H9 (cell line): ENCODE results near the gene AMOTL1. TPM values are rescaled to one million over a fixed set of nuclear protein-coding genes. Genes with fewer than 3 reads are reported as not detected.

Experiments used
- DNase-seq: peaks from one replicate; pipeline ENCODE4 v3.0.0-alpha.2; 2017
- H2AFZ ChIP-seq: one replicate; pipeline ENCODE4 v1.6.1; 2013; ENCODE audit warnings: mild to moderate bottlenecking, low read length, control low read depth, moderate library complexity
- H2AK5ac ChIP-seq: 2 replicates; pipeline ENCODE4 v1.6.1; 2013; ENCODE audit warnings: low read length, control low read depth, mixed read lengths; ENCODE audit not compliant: insufficient read length
- H2BK120ac ChIP-seq: one replicate; pipeline ENCODE4 v1.6.1; 2013; ENCODE audit warnings: low read depth, mild to moderate bottlenecking, low read length, control low read depth, inconsistent platforms; ENCODE audit not compliant: poor library complexity, severe bottlenecking
- H2BK12ac ChIP-seq: 2 replicates; pipeline ENCODE4 v1.6.1; 2013; ENCODE audit warnings: low read length, control low read depth, mixed read lengths, low read depth; ENCODE audit not compliant: insufficient read length
- H2BK15ac ChIP-seq: 2 replicates; pipeline ENCODE4 v1.6.1; 2013; ENCODE audit warnings: low read depth, low read length, control low read depth
- H2BK20ac ChIP-seq: one replicate; pipeline ENCODE4 v1.6.1; 2013; ENCODE audit warnings: low read depth, mild to moderate bottlenecking, low read length, control low read depth, inconsistent platforms; ENCODE audit not compliant: poor library complexity, severe bottlenecking
- H2BK5ac ChIP-seq: 2 replicates; pipeline ENCODE4 v1.6.1; 2013; ENCODE audit warnings: low read length, control low read depth, mixed read lengths; ENCODE audit not compliant: insufficient read length
- H3K14ac ChIP-seq: 2 replicates; pipeline ENCODE4 v1.6.1; 2013; ENCODE audit warnings: low read length, control low read depth; ENCODE audit not compliant: insufficient read depth
- H3K18ac ChIP-seq: 2 replicates; pipeline ENCODE4 v1.6.1; 2013; ENCODE audit warnings: low read depth, mild to moderate bottlenecking, mixed read lengths, low read length, control low read depth; ENCODE audit not compliant: insufficient read length
- H3K23ac ChIP-seq: 2 replicates; pipeline ENCODE4 v1.6.1; 2013; ENCODE audit warnings: low read length, control low read depth, mixed read lengths, low read depth; ENCODE audit not compliant: insufficient read length
- H3K23me2 ChIP-seq: 2 replicates; pipeline ENCODE4 v1.6.1; 2013; ENCODE audit warnings: low read depth, mild to moderate bottlenecking, mixed read lengths, low read length, control low read depth; ENCODE audit not compliant: insufficient read length, poor library complexity, severe bottlenecking
- H3K27ac ChIP-seq: 2 replicates; pipeline ENCODE4 v1.5.1; 2013; ENCODE audit warnings: low read length, control low read depth, mixed read lengths, low read depth; ENCODE audit not compliant: insufficient read length
- H3K27me3 ChIP-seq: 2 replicates; pipeline ENCODE4 v1.6.1; 2013; ENCODE audit warnings: low read length, control low read depth, inconsistent platforms; ENCODE audit not compliant: insufficient read depth
- H3K4ac ChIP-seq: 2 replicates; pipeline ENCODE4 v1.6.1; 2013; ENCODE audit warnings: low read depth, mild to moderate bottlenecking, control low read depth, inconsistent platforms, low read length, moderate library complexity
- H3K4me1 ChIP-seq: 2 replicates; pipeline ENCODE4 v1.6.1; 2013; ENCODE audit warnings: low read length, control low read depth, inconsistent platforms; ENCODE audit not compliant: insufficient read depth
- H3K4me2 ChIP-seq: 2 replicates; pipeline ENCODE4 v1.6.1; 2013; ENCODE audit warnings: low read length, control low read depth, mixed read lengths; ENCODE audit not compliant: insufficient read length, insufficient read depth
- H3K56ac ChIP-seq: 2 replicates; pipeline ENCODE4 v1.6.1; 2013; ENCODE audit warnings: low read depth, mild to moderate bottlenecking, mixed read lengths, low read length, control low read depth; ENCODE audit not compliant: insufficient read length
- H3K79me1 ChIP-seq: 2 replicates; pipeline ENCODE4 v1.6.1; 2013; ENCODE audit warnings: low read depth, mild to moderate bottlenecking, moderate library complexity, low read length, control low read depth, inconsistent platforms; ENCODE audit not compliant: insufficient read depth, poor library complexity, severe bottlenecking
- H3K79me2 ChIP-seq: 2 replicates; pipeline ENCODE4 v1.6.1; 2013; ENCODE audit warnings: low read length, control low read depth, inconsistent platforms; ENCODE audit not compliant: insufficient read depth
- H3K9ac ChIP-seq: 2 replicates; pipeline ENCODE4 v1.6.1; 2013; ENCODE audit warnings: low read length, control low read depth, mixed read lengths; ENCODE audit not compliant: insufficient read length; ENCODE audit errors: extremely low read depth
- H3K9me3 ChIP-seq: one replicate; pipeline ENCODE4 v1.6.1; 2013; ENCODE audit warnings: low read depth, low read length, inconsistent platforms; ENCODE audit not compliant: control insufficient read depth
- H3T11ph ChIP-seq: one replicate; pipeline ENCODE4 v1.6.1; 2013; ENCODE audit warnings: mild to moderate bottlenecking, low read length, control low read depth, inconsistent platforms
- H4K20me1 ChIP-seq: one replicate; pipeline ENCODE4 v1.6.1; 2013; ENCODE audit not compliant: control insufficient read depth, insufficient read length, insufficient read depth
- H4K5ac ChIP-seq: 2 replicates; pipeline ENCODE4 v1.6.1; 2013; ENCODE audit warnings: low read depth, mild to moderate bottlenecking, mixed read lengths, low read length, control low read depth; ENCODE audit not compliant: insufficient read length
- H4K8ac ChIP-seq: replicated peaks from 2 replicates; pipeline ENCODE4 v1.6.1; 2013; ENCODE audit warnings: low read length, control low read depth, mixed read lengths, low read depth; ENCODE audit not compliant: insufficient read length
- H4K91ac ChIP-seq: 2 replicates; pipeline ENCODE4 v1.6.1; 2013; ENCODE audit warnings: low read depth, mild to moderate bottlenecking, moderate library complexity, mixed read lengths, low read length, control low read depth; ENCODE audit not compliant: insufficient read length
- H3K27ac Mint-ChIP-seq, 3 experiments: 2 replicates in 2 of 3; 3 replicates in 1 of 3; pipeline ENCODE4 v1.8.0; 2020 to 2021; ENCODE audit warnings: mixed read lengths in 3 of 3, mild to moderate bottlenecking in 1 of 3, moderate library complexity in 1 of 3
- H3K27me3 Mint-ChIP-seq: 2 replicates; pipeline ENCODE4 v1.8.0; 2021; ENCODE audit warnings: low read depth, mild to moderate bottlenecking, moderate library complexity, mixed read lengths
- H3K36me3 Mint-ChIP-seq, 3 experiments: 2 replicates in 2 of 3; 3 replicates in 1 of 3; pipeline ENCODE4 v1.8.0; 2020 to 2021; ENCODE audit warnings: low read depth in 3 of 3, mixed read lengths in 3 of 3; ENCODE audit not compliant: insufficient read depth in 1 of 3
- H3K4me1 Mint-ChIP-seq, 2 experiments: 2 replicates each; pipeline ENCODE4 v1.8.0; 2020; ENCODE audit warnings: mixed read lengths in 2 of 2
- H3K4me3 Mint-ChIP-seq, 2 experiments: 2 replicates in 1 of 2; 3 replicates in 1 of 2; pipeline ENCODE4 v1.8.0; 2020 to 2021; ENCODE audit warnings: mild to moderate bottlenecking in 2 of 2, mixed read lengths in 2 of 2, moderate library complexity in 1 of 2
- H3K9me3 Mint-ChIP-seq, 2 experiments: 2 replicates in 1 of 2; 3 replicates in 1 of 2; pipeline ENCODE4 v1.8.0; 2020; ENCODE audit warnings: mild to moderate bottlenecking in 2 of 2, mixed read lengths in 2 of 2, moderate library complexity in 1 of 2
- WGBS: extraction: QIAGEN DNeasy Blood & Tissue Kit; methylation state at CpG from one replicate; pipeline ENCODE4 v1.1.7; 2013; ENCODE audit warnings: missing lambda C conversion rate, low lambda C conversion rate, mixed read lengths; ENCODE audit not compliant: insufficient read length; ENCODE audit errors: extremely low coverage; 5-methylcytosine and 5-hydroxymethylcytosine counted together
- total RNA-seq: library from RNA; stranded (reverse); gene quantifications from 2 replicates; pipeline ENCODE4 v1.2.1, GENCODE V29; 2021
- TF ChIP-seq, protein P1 (sequence below): fragments of 200-600 bp; sonication (generic); conservative IDR thresholded peaks from 3 replicates; pipeline ENCODE4 v1.8.0; 2021; ENCODE audit warnings: antibody characterized with exemption, mild to moderate bottlenecking

AMOTL1 gene
- total RNA-seq, 1 experiment from 2014 or later = 18.5 TPM

DNA sequence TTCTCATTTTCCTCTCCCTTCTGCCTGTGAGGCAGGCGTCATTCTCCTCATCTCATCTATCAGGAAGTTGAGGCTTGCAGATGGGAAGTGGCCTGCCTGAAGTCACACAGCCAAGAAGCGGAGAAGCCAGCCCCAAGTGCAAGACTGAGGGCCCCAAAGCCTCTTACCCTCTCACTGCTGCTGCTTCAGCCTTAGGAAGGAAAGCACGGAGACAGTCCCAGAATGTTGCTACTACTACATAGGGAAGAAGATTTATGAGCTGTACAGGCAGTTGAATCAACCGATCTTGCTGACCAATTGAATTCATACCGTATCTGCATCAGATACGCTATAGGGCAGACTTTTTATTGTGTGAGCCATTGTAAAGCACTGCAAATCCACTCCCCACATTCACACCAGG lies 116.2 kb downstream of the AMOTL1 start:
- no peak overlapping the region for H3K18ac ChIP-seq
- no peak for DNase-seq
- H2BK12ac ChIP-seq = no peak overlapping the region
- Mint-ChIP-seq H3K27me3 (no peaks in the 10 kb centered on the region), H3K4me1 (peaks cover 9% of the 10 kb centered on the region in 2 experiments), H3K9me3 (peaks cover 15 to 22% of the 10 kb centered on the region in 2 experiments), H3K4me3 (no peak overlapping the region), H3K36me3 (peaks cover 13 to 24% (median 13%) of the 10 kb centered on the region in 3 experiments; a peak in 5 of 7 replicates), H3K27ac (no peak overlapping the region)
- no peak overlapping the region for H3K9ac ChIP-seq
- H2BK5ac ChIP-seq = no peak overlapping the region
- H3K4me1 ChIP-seq = no peaks in the 10 kb centered on the region
- no peak overlapping the region for H3K4me2 ChIP-seq
- no peaks in the 10 kb centered on the region for H3K27me3 ChIP-seq
- H3K9me3 ChIP-seq = peaks cover 7% of the 10 kb centered on the region
- no peak overlapping the region for H3K56ac ChIP-seq
- H4K20me1 ChIP-seq = no peaks in the 10 kb centered on the region
- TF ChIP-seq, protein P1, sequence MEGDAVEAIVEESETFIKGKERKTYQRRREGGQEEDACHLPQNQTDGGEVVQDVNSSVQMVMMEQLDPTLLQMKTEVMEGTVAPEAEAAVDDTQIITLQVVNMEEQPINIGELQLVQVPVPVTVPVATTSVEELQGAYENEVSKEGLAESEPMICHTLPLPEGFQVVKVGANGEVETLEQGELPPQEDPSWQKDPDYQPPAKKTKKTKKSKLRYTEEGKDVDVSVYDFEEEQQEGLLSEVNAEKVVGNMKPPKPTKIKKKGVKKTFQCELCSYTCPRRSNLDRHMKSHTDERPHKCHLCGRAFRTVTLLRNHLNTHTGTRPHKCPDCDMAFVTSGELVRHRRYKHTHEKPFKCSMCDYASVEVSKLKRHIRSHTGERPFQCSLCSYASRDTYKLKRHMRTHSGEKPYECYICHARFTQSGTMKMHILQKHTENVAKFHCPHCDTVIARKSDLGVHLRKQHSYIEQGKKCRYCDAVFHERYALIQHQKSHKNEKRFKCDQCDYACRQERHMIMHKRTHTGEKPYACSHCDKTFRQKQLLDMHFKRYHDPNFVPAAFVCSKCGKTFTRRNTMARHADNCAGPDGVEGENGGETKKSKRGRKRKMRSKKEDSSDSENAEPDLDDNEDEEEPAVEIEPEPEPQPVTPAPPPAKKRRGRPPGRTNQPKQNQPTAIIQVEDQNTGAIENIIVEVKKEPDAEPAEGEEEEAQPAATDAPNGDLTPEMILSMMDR = no peak
- no peak overlapping the region for H2BK120ac ChIP-seq
- no peak overlapping the region for H2BK15ac ChIP-seq
- H3T11ph ChIP-seq = no peak overlapping the region
- no peak overlapping the region for H2BK20ac ChIP-seq
- H2AFZ ChIP-seq = no peak overlapping the region
- H4K91ac ChIP-seq = no peak overlapping the region
- H3K23ac ChIP-seq = no peak overlapping the region
- no peak overlapping the region for H4K5ac ChIP-seq
- no peaks in the 10 kb centered on the region for H3K79me2 ChIP-seq
- no peak overlapping the region for H3K27ac ChIP-seq
- no peak overlapping the region for H3K14ac ChIP-seq
- no peaks in the 10 kb centered on the region for H3K23me2 ChIP-seq
- no CpG with 5 or more reads among the region's 6 CpGs for WGBS
- no peak overlapping the region for H3K4ac ChIP-seq
- no peak overlapping the region for H4K8ac ChIP-seq
- H2AK5ac ChIP-seq = no peak overlapping the region
- no peaks in the 10 kb centered on the region for H3K79me1 ChIP-seq
